HG02763 (cell line): ENCODE data around the gene PTGER2.

ENCODE experiments used
- ATAC-seq: cut with Tn5 transposase; IDR thresholded peaks from one replicate; pipeline ENCODE4 v1.9.1; 2021; ENCODE audit warnings: mild to moderate bottlenecking, moderate library complexity; ENCODE audit not compliant: unreplicated experiment

PTGER2 gene

GRCh38 chr14:52313903-52314594 lies at the start of gene PTGER2:
PTGER2 (plus strand) TSS chr14:52314312; CDS start chr14:52314549, 237 bp downstream.
- ATAC-seq: no peak

- ATAC-seq: no peak
Observed at GRCh38 chr14:52265253-52265652, 48.9 kb upstream of the PTGER2 start.

GRCh38 chr14:52266179-52266578 lies 47.9 kb upstream of the PTGER2 start:
- no peak for ATAC-seq

- no peak for ATAC-seq
Observed at GRCh38 chr14:52266782-52267181, 47.3 kb upstream of the PTGER2 start.

GRCh38 chr14:52267501-52268278 lies 46.4 kb upstream of the PTGER2 start, which contains the start of gene PTGDR:
PTGDR (plus strand) TSS chr14:52267698; CDS start chr14:52267815, 117 bp downstream.
- ATAC-seq: no peak

- ATAC-seq: no peak
Observed at GRCh38 chr14:52268279-52269061, 45.6 kb upstream of the PTGER2 start.

GRCh38 chr14:52269100-52269499 lies 45.0 kb upstream of the PTGER2 start:
- ATAC-seq: no peak

- ATAC-seq: no peak
Observed at GRCh38 chr14:52269982-52270381, 44.1 kb upstream of the PTGER2 start.

- no peak for ATAC-seq
Observed at GRCh38 chr14:52271538-52271937, 42.6 kb upstream of the PTGER2 start.

GRCh38 chr14:52272375-52272774 lies 41.7 kb upstream of the PTGER2 start:
- no peak for ATAC-seq

- ATAC-seq: no peak
Observed at GRCh38 chr14:52275372-52275771, 38.7 kb upstream of the PTGER2 start.

- ATAC-seq: no peak
Observed at GRCh38 chr14:52277552-52277951, 36.6 kb upstream of the PTGER2 start.

- no peak for ATAC-seq
Observed at GRCh38 chr14:52279408-52279807, 34.7 kb upstream of the PTGER2 start.

- no peak for ATAC-seq
Observed at GRCh38 chr14:52283099-52283498, 31.0 kb upstream of the PTGER2 start.

- no peak for ATAC-seq
Observed at GRCh38 chr14:52286661-52287649, 27.2 kb upstream of the PTGER2 start.

- ATAC-seq: no peak
Observed at GRCh38 chr14:52296378-52296777, 17.7 kb upstream of the PTGER2 start.

- no peak for ATAC-seq
Observed at GRCh38 chr14:52298795-52299194, 15.3 kb upstream of the PTGER2 start.

GRCh38 chr14:52299692-52300278 lies 14.3 kb upstream of the PTGER2 start:
- ATAC-seq: no peak

GRCh38 chr14:52303236-52303635 lies 10.9 kb upstream of the PTGER2 start:
- no peak for ATAC-seq
